DND-41 (cell line): Measurements from ENCODE around the gene SLC25A27.

Source experiments
- ATAC-seq: fragments of 200-7000 bp; cut with Tn5 transposase; 3 replicates; pipeline ENCODE4 v1.9.1; 2021; ENCODE audit warnings: low read depth; ENCODE audit not compliant: insufficient read depth
- DNase-seq: peaks from one replicate; pipeline ENCODE4 v3.0.0-alpha.2; 2020
- H2AFZ ChIP-seq: 2 replicates; pipeline ENCODE4 v1.6.0; 2012; ENCODE audit warnings: low read depth, low read length
- H3K27ac ChIP-seq: 2 replicates; pipeline ENCODE4 v1.5.1; 2012; ENCODE audit warnings: low read length, inconsistent platforms
- H3K27me3 ChIP-seq: fragments of 200-600 bp; sonication (generic); 2 replicates; pipeline ENCODE4 v1.6.0; 2012; ENCODE audit warnings: low read length, mild to moderate bottlenecking, inconsistent platforms; ENCODE audit not compliant: insufficient read depth, poor library complexity
- H3K36me3 ChIP-seq: 2 replicates; pipeline ENCODE4 v1.5.1; 2012; ENCODE audit warnings: low read length, inconsistent platforms; ENCODE audit not compliant: insufficient read depth
- H3K4me1 ChIP-seq: 2 replicates; pipeline ENCODE4 v1.5.1; 2012; ENCODE audit warnings: mild to moderate bottlenecking, low read length; ENCODE audit not compliant: insufficient read depth
- H3K4me2 ChIP-seq: 2 replicates; pipeline ENCODE4 v1.6.0; 2012; ENCODE audit warnings: mild to moderate bottlenecking, moderate library complexity, low read length, inconsistent platforms; ENCODE audit not compliant: insufficient read depth
- H3K4me3 ChIP-seq, 2 experiments: fragments of 200-600 bp in 1 of 2; shearing (Covaris generic) in 1 of 2; 2 replicates each; pipeline ENCODE4 v1.5.1; 2012 to 2016; ENCODE audit warnings: inconsistent platforms in 2 of 2, low read length in 2 of 2, mild to moderate bottlenecking in 2 of 2, low read depth in 1 of 2, moderate library complexity in 1 of 2
- H3K79me2 ChIP-seq: 2 replicates; pipeline ENCODE4 v1.6.0; 2012; ENCODE audit warnings: low read length, inconsistent platforms; ENCODE audit not compliant: insufficient read depth
- H3K9ac ChIP-seq: 2 replicates; pipeline ENCODE4 v1.6.0; 2012; ENCODE audit warnings: low read depth, mild to moderate bottlenecking, inconsistent platforms, low read length, moderate library complexity
- H3K9me3 ChIP-seq: 2 replicates; pipeline ENCODE4 v1.5.1; 2012; ENCODE audit warnings: low read length, moderate library complexity, mild to moderate bottlenecking, inconsistent platforms; ENCODE audit not compliant: insufficient read depth, severe bottlenecking
- H4K20me1 ChIP-seq: 2 replicates; pipeline ENCODE4 v1.6.0; 2012; ENCODE audit warnings: low read length; ENCODE audit not compliant: insufficient read depth
- EZH2 ChIP-seq: IDR thresholded peaks from 3 replicates; pipeline ENCODE4 v1.6.1; 2012; ENCODE audit warnings: borderline replicate concordance, low read depth, mild to moderate bottlenecking, moderate library complexity, low read length, inconsistent platforms; ENCODE audit not compliant: severe bottlenecking
- TF ChIP-seq, protein P1 (sequence below): IDR thresholded peaks from 2 replicates; pipeline ENCODE4 v1.5.1; 2012; ENCODE audit warnings: borderline replicate concordance, low read length, moderate library complexity, mild to moderate bottlenecking; ENCODE audit not compliant: poor library complexity, severe bottlenecking; ENCODE audit errors: extremely low read depth

The SLC25A27 gene

GRCh38 chr6:46653439-46654195 is 842 bp downstream of the SLC25A27 start:
- Histone ChIP-seq H4K20me1 (no peaks in the 10 kb centered on the region), H3K27ac (no peak overlapping the region), H3K4me1 (no peaks in the 10 kb centered on the region), H3K4me2 (no peak overlapping the region), H3K9me3 (no peaks in the 10 kb centered on the region), H3K27me3 (no peaks in the 10 kb centered on the region), H3K79me2 (no peaks in the 10 kb centered on the region), H3K36me3 (no peaks in the 10 kb centered on the region), H3K4me3 (no peak overlapping the region), H3K9ac (no peak overlapping the region), H2AFZ (no peak overlapping the region)
- ATAC-seq, result no peak
- no peak for DNase-seq
- no peak for TF ChIP-seq EZH2
- TF ChIP-seq, protein P1, sequence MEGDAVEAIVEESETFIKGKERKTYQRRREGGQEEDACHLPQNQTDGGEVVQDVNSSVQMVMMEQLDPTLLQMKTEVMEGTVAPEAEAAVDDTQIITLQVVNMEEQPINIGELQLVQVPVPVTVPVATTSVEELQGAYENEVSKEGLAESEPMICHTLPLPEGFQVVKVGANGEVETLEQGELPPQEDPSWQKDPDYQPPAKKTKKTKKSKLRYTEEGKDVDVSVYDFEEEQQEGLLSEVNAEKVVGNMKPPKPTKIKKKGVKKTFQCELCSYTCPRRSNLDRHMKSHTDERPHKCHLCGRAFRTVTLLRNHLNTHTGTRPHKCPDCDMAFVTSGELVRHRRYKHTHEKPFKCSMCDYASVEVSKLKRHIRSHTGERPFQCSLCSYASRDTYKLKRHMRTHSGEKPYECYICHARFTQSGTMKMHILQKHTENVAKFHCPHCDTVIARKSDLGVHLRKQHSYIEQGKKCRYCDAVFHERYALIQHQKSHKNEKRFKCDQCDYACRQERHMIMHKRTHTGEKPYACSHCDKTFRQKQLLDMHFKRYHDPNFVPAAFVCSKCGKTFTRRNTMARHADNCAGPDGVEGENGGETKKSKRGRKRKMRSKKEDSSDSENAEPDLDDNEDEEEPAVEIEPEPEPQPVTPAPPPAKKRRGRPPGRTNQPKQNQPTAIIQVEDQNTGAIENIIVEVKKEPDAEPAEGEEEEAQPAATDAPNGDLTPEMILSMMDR, result no peak

DNA sequence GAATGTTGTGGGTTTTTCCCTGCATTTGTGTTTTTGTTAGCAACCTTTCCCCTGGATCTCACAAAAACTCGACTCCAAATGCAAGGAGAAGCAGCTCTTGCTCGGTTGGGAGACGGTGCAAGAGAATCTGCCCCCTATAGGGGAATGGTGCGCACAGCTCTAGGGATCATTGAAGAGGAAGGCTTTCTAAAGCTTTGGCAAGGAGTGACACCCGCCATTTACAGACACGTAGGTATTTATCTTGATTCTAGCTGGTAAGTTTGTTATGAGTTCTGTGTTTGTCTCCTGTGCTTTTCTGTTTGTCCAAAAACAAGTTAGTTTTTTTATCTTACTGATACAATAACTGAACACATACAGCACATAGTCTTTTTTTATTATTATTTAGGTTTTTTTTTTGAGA is 3.0 kb downstream of the SLC25A27 start:
- H3K27ac ChIP-seq, result no peak overlapping the region
- H3K79me2 ChIP-seq, result no peaks in the 10 kb centered on the region
- H3K4me1 ChIP-seq, result no peaks in the 10 kb centered on the region
- no peak overlapping the region for H2AFZ ChIP-seq
- H3K36me3 ChIP-seq, result no peaks in the 10 kb centered on the region
- DNase-seq (no peak), ATAC-seq (no peak)
- no peak overlapping the region for H3K4me3 ChIP-seq
- TF ChIP-seq, protein P1, result no peak
- no peak for TF ChIP-seq EZH2
- H4K20me1 ChIP-seq, result no peaks in the 10 kb centered on the region
- no peaks in the 10 kb centered on the region for H3K27me3 ChIP-seq
- no peaks in the 10 kb centered on the region for H3K9me3 ChIP-seq
- H3K4me2 ChIP-seq, result no peak overlapping the region
- no peak overlapping the region for H3K9ac ChIP-seq

- Histone ChIP-seq H3K36me3 (no peaks in the 10 kb centered on the region), H3K9me3 (no peaks in the 10 kb centered on the region), H3K79me2 (no peaks in the 10 kb centered on the region), H3K27me3 (peaks cover 2% of the 10 kb centered on the region), H3K4me3 (no peak overlapping the region), H3K27ac (no peak overlapping the region), H3K4me1 (no peaks in the 10 kb centered on the region), H3K4me2 (no peak overlapping the region), H2AFZ (no peak overlapping the region), H3K9ac (no peak overlapping the region), H4K20me1 (no peaks in the 10 kb centered on the region)
- TF ChIP-seq, protein P1, result no peak
- no peak for TF ChIP-seq EZH2
- ATAC-seq (no peak), DNase-seq (no peak)
Observed at GRCh38 chr6:46657642-46658041, 4.9 kb downstream of the SLC25A27 start.

DNA sequence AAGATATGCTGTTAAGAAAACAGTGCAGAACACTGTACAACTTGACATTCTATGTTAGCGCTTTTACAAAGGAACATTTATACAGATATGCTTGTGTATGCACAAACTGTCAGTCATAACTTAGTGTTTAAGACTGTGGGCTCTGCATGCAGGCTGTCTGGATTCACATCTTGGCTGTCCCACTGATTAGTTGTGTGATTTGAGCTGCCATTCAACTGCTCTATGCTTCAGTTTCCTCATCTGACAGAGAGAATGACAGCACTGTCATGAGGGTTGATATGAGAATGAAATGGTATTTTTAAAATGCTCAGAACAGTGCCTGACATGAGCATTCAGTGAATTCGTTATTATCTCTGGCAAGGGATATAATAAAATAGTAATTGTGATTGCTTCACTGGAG is 8.7 kb downstream of the SLC25A27 start:
- peaks cover 5% of the 10 kb centered on the region for H3K27me3 ChIP-seq
- H2AFZ ChIP-seq, result no peak overlapping the region
- H3K4me2 ChIP-seq, result no peak overlapping the region
- H3K79me2 ChIP-seq, result no peaks in the 10 kb centered on the region
- no peaks in the 10 kb centered on the region for H3K4me1 ChIP-seq
- TF ChIP-seq, protein P1, result no peak
- TF ChIP-seq EZH2, result no peak
- H3K9ac ChIP-seq, result no peak overlapping the region
- H3K9me3 ChIP-seq, result no peaks in the 10 kb centered on the region
- no peaks in the 10 kb centered on the region for H3K36me3 ChIP-seq
- no peak overlapping the region for H3K27ac ChIP-seq
- ATAC-seq, result no peak
- DNase-seq, result no peak
- H4K20me1 ChIP-seq, result no peaks in the 10 kb centered on the region
- H3K4me3 ChIP-seq, result no peak overlapping the region
